Endothelial cell of umbilical vein (primary cell): ENCODE results near the gene NFKB2. TPM values are rescaled to one million over a fixed set of nuclear protein-coding genes. Genes with fewer than 3 reads are reported as not detected.

Experiments
- BruUV-seq: library from RNA; stranded (reverse); fragments of 400-500 nt; replicated peaks from 2 replicates; lab custom pipeline; 2021; lab: Mats Ljungman, UMichigan
- CTCF ChIA-PET: fragments of 300-600, 350-600 bp; sonication (Branson Sonifier 250); formaldehyde crosslinking; loops from one replicate; lab custom pipeline; 2021; ENCODE audit warnings: antibody characterized with exemption, inconsistent platforms; lab: Charles Lee
- POLR2A ChIA-PET: fragments of 300-600, 350-600 bp; sonication (Branson Sonifier 250); formaldehyde crosslinking; loops from one replicate; lab custom pipeline; 2021; ENCODE audit warnings: antibody characterized with exemption, inconsistent platforms; lab: Charles Lee
- DNase-seq: peaks from one replicate; pipeline ENCODE4 v3.0.0-alpha.2; 2011; ENCODE audit warnings: low read depth, low spot score
- FAIRE-seq: peaks from 2 replicates; lab custom pipeline; 2011; peaks lifted over from hg19 to GRCh38; lab: Jason Lieb, UNC
- H2AFZ ChIP-seq: 2 replicates; pipeline ENCODE4 v1.6.0; 2012; ENCODE audit warnings: low read depth, low read length, control low read depth, inconsistent platforms
- H3K27ac ChIP-seq: 2 replicates; pipeline ENCODE4 v1.5.1; 2011; ENCODE audit warnings: low read depth, mild to moderate bottlenecking, control low read depth, low read length, moderate library complexity; ENCODE audit not compliant: insufficient read depth
- H3K27me3 ChIP-seq, 2 experiments: 2 replicates each; pipeline versions ENCODE4 v1.6.0 to v1.6.1; 2011; ENCODE audit warnings: low read length in 2 of 2, mixed read lengths in 1 of 2; ENCODE audit not compliant: control insufficient read depth in 2 of 2, insufficient read depth in 2 of 2
- H3K36me3 ChIP-seq, 2 experiments: 2 replicates in 1 of 2; 3 replicates in 1 of 2; pipeline ENCODE4 v1.5.1; 2011; ENCODE audit warnings: low read length in 2 of 2, mild to moderate bottlenecking in 1 of 2, moderate library complexity in 1 of 2; ENCODE audit not compliant: control insufficient read depth in 2 of 2, insufficient read depth in 2 of 2; ENCODE audit errors: extremely low read depth in 1 of 2
- H3K4me1 ChIP-seq: 3 replicates; pipeline ENCODE4 v1.5.1; 2011; ENCODE audit warnings: mild to moderate bottlenecking, low read length; ENCODE audit not compliant: control insufficient read depth, insufficient read depth; ENCODE audit errors: extremely low read depth
- H3K4me2 ChIP-seq: 2 replicates; pipeline ENCODE4 v1.6.1; 2011; ENCODE audit warnings: low read length, control low read depth, mixed read lengths; ENCODE audit not compliant: insufficient read depth
- H3K4me3 ChIP-seq, 3 experiments: fragments of 200-600 bp in 1 of 3; sonication (generic), shearing (Covaris generic) in 1 of 3; replicated peaks in 1 of 3; 2 replicates each; pipeline ENCODE4 v1.5.1; 2011 to 2016; ENCODE audit warnings: control low read depth in 3 of 3, low read length in 3 of 3, mild to moderate bottlenecking in 2 of 3, inconsistent platforms in 1 of 3, low read depth in 1 of 3, moderate library complexity in 1 of 3; ENCODE audit not compliant: insufficient read depth in 1 of 3
- H3K79me2 ChIP-seq: 2 replicates; pipeline ENCODE4 v1.6.0; 2012; ENCODE audit warnings: low read length, inconsistent platforms; ENCODE audit not compliant: control insufficient read depth, insufficient read depth
- H3K9ac ChIP-seq: replicated peaks from 2 replicates; pipeline ENCODE3; 2011; ENCODE audit warnings: low read length, control low read depth; ENCODE audit not compliant: insufficient read depth; ENCODE audit errors: extremely low read depth
- H3K9me1 ChIP-seq: replicated peaks from 3 replicates; pipeline ENCODE4 v1.6.0; 2011; ENCODE audit warnings: mild to moderate bottlenecking, low read length; ENCODE audit not compliant: control insufficient read depth, insufficient read depth; ENCODE audit errors: extremely low read depth
- H3K9me3 ChIP-seq: replicated peaks from 2 replicates; pipeline ENCODE4 v1.5.1; 2012; ENCODE audit warnings: low read length, inconsistent platforms; ENCODE audit not compliant: control insufficient read depth, insufficient read depth
- H4K20me1 ChIP-seq: replicated peaks from 2 replicates; pipeline ENCODE3; 2011; ENCODE audit warnings: mild to moderate bottlenecking, low read length; ENCODE audit not compliant: control insufficient read depth, insufficient read depth; ENCODE audit errors: extremely low read depth
- CTCF ChIP-seq, 2 donors: IDR thresholded peaks; 1 replicate in 1 of 2; 2 replicates in 1 of 2; pipeline ENCODE4 v1.5.1; 2011; ENCODE audit warnings: low read length in 2 of 2, mild to moderate bottlenecking in 2 of 2, moderate library complexity in 2 of 2, control low read depth in 1 of 2, inconsistent platforms in 1 of 2, low read depth in 1 of 2; ENCODE audit not compliant: insufficient read depth in 1 of 2; ENCODE audit errors: extremely low read depth in 1 of 2
- EZH2 ChIP-seq: IDR thresholded peaks from 2 replicates; pipeline ENCODE4 v1.6.1; 2012; ENCODE audit warnings: borderline replicate concordance, low read depth, mild to moderate bottlenecking, moderate library complexity, low read length, inconsistent platforms; ENCODE audit not compliant: severe bottlenecking
- FOS ChIP-seq: IDR thresholded peaks from 2 replicates; pipeline ENCODE4 v1.6.1; 2011; ENCODE audit warnings: mild to moderate bottlenecking, low read length, moderate library complexity, borderline replicate concordance; ENCODE audit not compliant: insufficient read depth
- GATA2 ChIP-seq: IDR thresholded peaks from 2 replicates; pipeline ENCODE4 v1.7.0; 2011; ENCODE audit warnings: low read depth, mild to moderate bottlenecking, moderate library complexity, mixed read lengths, low read length; ENCODE audit not compliant: insufficient read length, insufficient read depth
- JUN ChIP-seq: IDR thresholded peaks from 2 replicates; pipeline ENCODE4 v1.6.1; 2011; ENCODE audit warnings: borderline replicate concordance, low read depth; ENCODE audit not compliant: insufficient read length, insufficient read depth
- MYC ChIP-seq: IDR thresholded peaks from one replicate; pipeline ENCODE4 v1.6.1; 2011; ENCODE audit warnings: mild to moderate bottlenecking, low read depth, low read length
- POLR2A ChIP-seq: IDR thresholded peaks from 2 replicates; pipeline ENCODE4 v1.6.1; 2012; ENCODE audit warnings: low read depth, mild to moderate bottlenecking, control low read depth, low read length
- POLR2AphosphoS5 ChIP-seq: IDR thresholded peaks from 2 replicates; pipeline ENCODE4 v1.6.1; 2012; ENCODE audit warnings: low read depth, mild to moderate bottlenecking, control low read depth, low read length, moderate library complexity; ENCODE audit not compliant: insufficient read depth
- dilution Hi-C: fragments of 300-500 bp; cut with MboI; formaldehyde crosslinking; loops from one replicate; pipeline ENCODE4 v1.15.0; 2019; ENCODE audit warnings: low sequenced_read_pairs; ENCODE audit not compliant: extremely low pct_ligation_motif_present
- intact Hi-C: fragments of 100-400 bp; cut with micrococcal nuclease; formaldehyde crosslinking; loops from one replicate; pipeline ENCODE4 v1.10.0; 2022
- polyA plus RNA-seq, 4 experiments: library from polyadenylated mRNA; depleted of rRNA in 3 of 4; stranded (reverse) in 3 of 4; unstranded in 1 of 4; fragments of >200 nt; gene quantifications; 2 replicates each; pipeline versions ENCODE4 v1.2.1 to v1.2.3, GENCODE V29; 2011 to 2012; ENCODE audit warnings: missing spikeins in 1 of 4
- total RNA-seq: library from RNA; stranded (reverse); gene quantifications from 2 replicates; pipeline ENCODE4 v1.2.3, GENCODE V29; 2021
- TF ChIP-seq, protein P1 (sequence below): IDR thresholded peaks from 2 replicates; pipeline ENCODE4 v1.6.1; 2011; ENCODE audit not compliant: insufficient read depth, insufficient read length

NFKB2 gene
- total and polyA plus RNA-seq, 2 donors (not counting 3 experiments of a cell fraction or from before 2014, with no cell fraction given), result 21.0 to 25.6 TPM

DNA sequence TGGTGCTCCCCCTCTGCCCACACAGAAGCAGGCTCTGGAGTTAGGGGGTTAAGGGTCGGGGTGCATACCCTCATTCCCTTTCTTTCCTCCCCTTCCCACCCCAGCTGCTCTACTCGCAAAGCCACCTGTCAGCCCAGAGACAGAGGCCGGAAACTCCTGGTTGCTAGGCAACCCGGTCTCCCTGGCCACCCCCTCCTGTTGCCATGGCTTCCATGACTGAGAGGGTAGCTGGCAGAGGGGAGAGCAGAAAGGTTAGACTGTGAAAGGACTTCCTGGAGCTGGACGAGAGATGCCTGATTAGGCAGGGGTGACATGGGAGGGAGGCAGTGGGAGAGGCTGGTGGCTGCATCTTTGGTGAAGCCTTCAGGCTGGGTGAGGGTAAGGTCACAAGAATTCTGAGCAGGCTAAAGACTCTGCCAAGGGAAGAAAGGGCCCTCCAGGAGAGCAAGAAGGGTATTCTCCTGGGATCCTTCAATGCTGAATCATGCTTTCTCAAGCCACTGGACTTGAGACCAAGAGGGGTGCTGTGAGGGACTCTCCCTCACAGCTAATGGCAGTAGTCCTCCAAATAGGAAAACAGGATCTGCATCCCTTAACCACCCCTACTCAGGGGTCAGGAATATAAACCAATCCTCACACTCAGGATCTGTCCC lies 17.7 kb downstream of the NFKB2 start:
- no peak for TF ChIP-seq MYC
- TF ChIP-seq EZH2, result no peak
- TF ChIP-seq POLR2A, result no peak
- TF ChIP-seq, protein P1, sequence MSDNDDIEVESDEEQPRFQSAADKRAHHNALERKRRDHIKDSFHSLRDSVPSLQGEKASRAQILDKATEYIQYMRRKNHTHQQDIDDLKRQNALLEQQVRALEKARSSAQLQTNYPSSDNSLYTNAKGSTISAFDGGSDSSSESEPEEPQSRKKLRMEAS, result no peak
- no peak for TF ChIP-seq CTCF (IDR thresholded peaks at IDR 0.05; ENCODE audit: extremely low read depth in 1 of 2, insufficient read depth in 1 of 2, low read depth in 1 of 2, low read length in 2 of 2)
- no peak for TF ChIP-seq POLR2AphosphoS5
- TF ChIP-seq FOS, result no peak
- no peak for TF ChIP-seq GATA2
- TF ChIP-seq JUN, result no peak
- H3K4me1 ChIP-seq, result no peaks in the 10 kb centered on the region
- ChIA-PET CTCF (interaction anchor here (0.7 to 2.4 kb wide), 7 partner anchors 9 to 244 kb away, joined by 3 to 8 read pairs (median 3); partner anchors contain the start of gene NFKB2), POLR2A (no interaction called here)
- intact Hi-C loops, result no loop called here
- DNase-seq, result no peak
- no peaks in the 10 kb centered on the region for H3K79me2 ChIP-seq
- H3K27me3 ChIP-seq, result peaks cover 37 to 44% of the 10 kb centered on the region in 2 experiments
- H3K4me3 ChIP-seq, result no peak overlapping the region
- no peak overlapping the region for H3K27ac ChIP-seq
- H3K4me2 ChIP-seq, result no peak overlapping the region
- no peak for FAIRE-seq
- BruUV-seq, result no TSS peak
- H3K36me3 ChIP-seq, result no peaks in the 10 kb centered on the region
- dilution Hi-C loops, result no loop called here
- no peak overlapping the region for H3K9ac ChIP-seq
- H3K9me1 ChIP-seq, result no peaks in the 10 kb centered on the region
- H2AFZ ChIP-seq, result no peak overlapping the region
- no peaks in the 10 kb centered on the region for H4K20me1 ChIP-seq
- no peaks in the 10 kb centered on the region for H3K9me3 ChIP-seq
